GM12892 (cell line): Measurements from ENCODE around the gene OR1S1. TPM values are rescaled to one million over a fixed set of nuclear protein-coding genes. Genes with fewer than 3 reads are reported as not detected.
A peak's percentile ranks its signal among the peaks of the same experiment; 100 is the strongest.
"Not testable (repeated sequence)": the region's sequence is repeated elsewhere in the genome, so short reads cannot be mapped to it uniquely, and the experiment has no call there.

Experiments
- DNase-seq: peaks from one replicate; pipeline ENCODE4 v3.0.0; 2011; ENCODE audit not compliant: insufficient read length
- FAIRE-seq: peaks from 2 replicates; lab custom pipeline; 2011; peaks lifted over from hg19 to GRCh38; lab: Jason Lieb, UNC
- POLR2A ChIP-seq: IDR thresholded peaks from 2 replicates; pipeline ENCODE4 v1.6.1; 2011; ENCODE audit warnings: low read depth, low read length, control low read depth
- POLR2AphosphoS5 ChIP-seq: IDR thresholded peaks from 2 replicates; pipeline ENCODE4 v1.6.1; 2011; ENCODE audit warnings: low read depth, low read length, control low read depth
- TAF1 ChIP-seq: IDR thresholded peaks from 2 replicates; pipeline ENCODE4 v1.6.1; 2011; ENCODE audit warnings: low read depth, mild to moderate bottlenecking, control low read depth, low read length, borderline replicate concordance
- polyA plus RNA-seq: library from polyadenylated mRNA; unstranded; fragments of >200 nt; gene quantifications from one replicate; pipeline ENCODE4 v1.2.1, GENCODE V29; 2012; ENCODE audit warnings: missing spikeins, inconsistent platforms; ENCODE audit not compliant: missing spikeins

The OR1S1 gene
- not detected for polyA plus RNA-seq

DNA sequence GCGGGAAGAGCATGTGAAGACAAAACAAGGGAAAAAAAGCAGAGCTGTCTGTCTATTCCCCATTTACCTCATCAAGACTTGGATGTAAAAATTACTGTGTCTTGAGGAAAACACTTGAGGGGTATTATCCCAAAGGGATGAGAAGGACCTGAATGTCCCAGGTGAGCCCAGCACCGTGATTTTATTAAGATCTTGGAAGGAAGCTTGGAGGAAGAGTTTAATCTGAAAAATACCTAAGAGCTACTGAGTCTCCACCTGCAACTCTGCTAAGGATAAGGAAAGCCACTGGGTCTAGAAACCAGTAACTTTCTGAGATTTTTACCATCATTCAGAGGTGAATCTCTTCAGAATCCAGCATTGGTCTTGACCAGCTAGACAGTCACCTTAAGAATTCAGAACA, at the start of gene OR1S1:
Gene OR1S1 (plus strand): TSS at position 301 of the 400 bp plus-strand sequence.
- FAIRE-seq, DNase-seq: not testable (repeated sequence)

DNA sequence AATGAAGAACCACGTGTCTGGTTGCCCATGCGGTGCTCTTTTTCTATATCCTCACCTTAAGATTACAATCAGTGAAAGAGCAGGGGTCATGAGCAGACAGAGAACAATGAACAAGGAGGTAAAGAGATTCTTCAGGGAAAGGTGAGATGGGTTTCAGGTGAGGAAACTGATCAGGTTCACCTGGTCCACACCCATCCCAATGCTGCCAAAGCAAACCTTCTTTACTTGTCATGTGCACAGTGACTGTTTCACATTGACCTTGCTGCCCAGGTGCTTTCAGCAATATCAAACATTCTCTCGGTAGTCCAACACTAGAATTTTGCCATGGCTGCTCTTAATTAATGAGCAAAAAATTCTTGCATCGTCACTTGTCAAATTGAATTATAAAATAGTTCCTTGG, 48.1 kb upstream of the OR1S1 start:
- FAIRE-seq = no peak
- TF ChIP-seq POLR2A (no peak), TAF1 (no peak), POLR2AphosphoS5 (no peak)
- no peak for DNase-seq

DNA sequence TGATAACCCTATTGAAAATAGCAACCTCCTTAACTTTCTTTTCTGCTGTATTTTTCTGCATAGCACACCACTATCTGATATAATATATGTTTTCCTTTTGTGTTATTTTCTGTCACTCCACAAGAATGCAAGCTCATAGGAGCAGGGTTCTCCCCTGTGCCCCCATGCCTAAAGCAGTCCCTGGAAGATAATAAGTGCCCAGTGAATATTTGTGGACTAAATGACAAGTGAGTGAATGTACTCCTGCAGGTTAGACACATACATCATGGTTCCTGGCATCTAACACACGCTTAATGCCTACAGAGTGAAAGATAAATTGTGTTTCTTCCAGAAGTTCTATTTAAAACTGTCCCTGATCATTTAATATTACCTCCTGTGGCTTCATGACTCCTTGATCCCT, 47.5 kb upstream of the OR1S1 start:
- no peak for DNase-seq
- FAIRE-seq = no peak
- TF ChIP-seq POLR2AphosphoS5 (no peak), TAF1 (no peak), POLR2A (no peak)

DNA sequence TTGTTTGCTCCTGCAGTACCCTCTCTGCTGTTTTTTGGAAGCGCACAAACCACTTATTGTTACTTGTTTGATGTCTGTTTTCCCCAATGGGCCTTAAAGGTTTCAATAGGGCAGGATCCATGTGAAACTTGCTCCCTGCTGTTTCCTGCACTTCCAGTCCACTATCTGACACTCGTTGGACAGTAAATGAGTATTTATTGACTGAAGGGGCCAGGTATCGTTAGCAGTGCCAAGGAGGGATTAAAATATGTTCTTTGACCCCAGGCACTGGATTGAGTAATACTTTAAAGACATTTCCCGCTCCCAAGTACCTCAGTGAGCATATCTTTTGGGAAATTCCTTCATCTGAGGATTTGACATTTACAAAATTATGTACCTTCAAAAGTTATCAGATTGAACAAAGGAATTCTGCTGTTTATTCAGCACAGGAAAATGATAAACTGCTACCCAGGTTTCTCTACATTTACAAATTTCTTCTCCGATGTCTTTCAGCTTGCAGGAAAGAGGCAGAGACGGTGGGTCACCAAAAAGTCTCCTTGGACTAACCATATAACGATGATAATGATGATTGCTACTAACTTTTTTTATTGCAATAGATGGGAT, 46.9 kb upstream of the OR1S1 start:
- DNase-seq (no peak), FAIRE-seq (no peak)
- TF ChIP-seq TAF1 (no peak), POLR2A (no peak), POLR2AphosphoS5 (no peak)

DNA sequence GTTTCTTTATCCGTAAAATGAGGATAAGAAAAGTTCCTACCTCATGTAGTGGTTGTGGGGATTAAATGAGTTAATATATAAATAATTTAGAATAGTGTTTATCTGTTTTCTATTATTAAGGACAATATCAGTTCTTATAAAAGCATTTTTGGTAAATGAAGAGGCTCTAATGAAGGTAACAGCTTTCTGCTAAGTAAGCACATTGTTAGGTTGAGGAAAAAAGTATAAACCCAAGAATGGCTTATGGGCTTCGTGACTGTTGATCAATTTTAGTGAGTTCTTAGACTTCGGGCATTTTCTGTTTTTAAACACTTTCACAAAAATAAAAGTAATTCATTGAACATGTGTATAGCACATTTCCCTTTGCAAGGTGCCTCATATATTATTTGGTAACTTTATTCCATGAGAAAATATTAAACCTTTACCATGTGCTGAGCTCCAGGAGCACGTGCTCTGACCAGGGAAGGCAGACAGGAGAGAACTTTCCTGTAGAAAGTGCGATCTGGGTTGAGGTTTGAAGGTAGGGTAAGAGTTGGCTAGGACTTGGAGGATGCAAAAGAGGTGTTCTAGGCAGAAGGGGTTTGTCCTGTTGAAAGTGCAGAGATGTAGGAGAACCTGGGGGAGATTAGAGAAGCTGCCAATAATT, 35.0 kb upstream of the OR1S1 start:
- DNase-seq = no peak
- no peak for FAIRE-seq
- no peak for TF ChIP-seq TAF1
- TF ChIP-seq POLR2A = no peak
- TF ChIP-seq POLR2AphosphoS5 = no peak

DNA sequence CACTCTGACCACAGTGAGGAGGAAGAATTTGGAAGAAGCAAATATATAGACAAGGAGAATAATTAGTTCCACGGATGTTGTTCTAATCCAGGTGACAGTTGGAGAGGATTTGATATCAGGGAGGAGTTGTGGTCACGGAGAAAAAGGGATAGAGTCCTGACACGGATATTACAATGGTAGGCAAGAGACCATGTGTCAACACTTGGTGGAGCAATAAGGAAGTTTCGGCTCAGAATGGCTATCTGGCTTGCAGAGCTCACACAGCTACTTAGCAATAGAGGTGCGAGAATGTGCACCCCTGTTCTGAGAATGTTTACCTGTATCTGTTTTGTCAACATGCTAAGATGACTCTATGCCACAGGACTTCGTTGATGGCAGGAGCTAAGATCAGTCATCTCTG, 34.1 kb upstream of the OR1S1 start:
- no peak for FAIRE-seq

DNA sequence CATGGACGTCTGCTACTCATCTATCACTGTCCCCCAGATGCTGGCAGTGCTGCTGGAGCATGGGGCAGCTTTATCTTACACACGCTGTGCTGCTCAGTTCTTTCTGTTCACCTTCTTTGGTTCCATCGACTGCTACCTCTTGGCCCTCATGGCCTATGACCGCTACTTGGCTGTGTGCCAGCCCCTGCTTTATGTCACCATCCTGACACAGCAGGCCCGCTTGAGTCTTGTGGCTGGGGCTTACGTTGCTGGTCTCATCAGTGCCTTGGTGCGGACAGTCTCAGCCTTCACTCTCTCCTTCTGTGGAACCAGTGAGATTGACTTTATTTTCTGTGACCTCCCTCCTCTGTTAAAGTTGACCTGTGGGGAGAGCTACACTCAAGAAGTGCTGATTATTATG, 32.9 kb upstream of the OR1S1 start:
- TF ChIP-seq POLR2AphosphoS5 (no peak), POLR2A (no peak), TAF1 (no peak)
- FAIRE-seq (no peak), DNase-seq (no peak)

More for the DNA sequence above, 34.1 kb upstream of the OR1S1 start:
- TF ChIP-seq POLR2A (no peak), TAF1 (no peak), POLR2AphosphoS5 (no peak)
- no peak for DNase-seq

DNA sequence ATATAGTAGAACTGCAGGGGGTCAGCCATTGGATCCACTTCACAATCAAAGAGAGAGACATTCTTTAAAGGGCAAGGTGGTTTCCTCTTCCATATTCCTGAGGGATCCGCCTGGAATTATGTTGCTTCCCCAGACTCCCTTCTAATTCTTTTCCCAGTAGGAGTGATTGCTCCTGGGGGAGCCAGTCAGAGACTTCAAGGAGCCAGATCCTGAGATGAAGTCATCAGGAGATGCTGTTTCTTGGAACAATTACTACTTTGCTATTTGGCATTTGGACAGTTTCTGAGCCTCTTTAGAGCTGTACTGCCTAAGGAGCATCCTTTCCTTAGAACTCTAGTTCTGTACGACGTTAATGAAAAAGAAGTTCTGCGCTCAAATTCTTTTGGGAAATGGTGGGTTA, 25.6 kb upstream of the OR1S1 start:
- no peak for DNase-seq
- FAIRE-seq = no peak
- no peak for TF ChIP-seq TAF1
- TF ChIP-seq POLR2AphosphoS5 = no peak
- TF ChIP-seq POLR2A = no peak

DNA sequence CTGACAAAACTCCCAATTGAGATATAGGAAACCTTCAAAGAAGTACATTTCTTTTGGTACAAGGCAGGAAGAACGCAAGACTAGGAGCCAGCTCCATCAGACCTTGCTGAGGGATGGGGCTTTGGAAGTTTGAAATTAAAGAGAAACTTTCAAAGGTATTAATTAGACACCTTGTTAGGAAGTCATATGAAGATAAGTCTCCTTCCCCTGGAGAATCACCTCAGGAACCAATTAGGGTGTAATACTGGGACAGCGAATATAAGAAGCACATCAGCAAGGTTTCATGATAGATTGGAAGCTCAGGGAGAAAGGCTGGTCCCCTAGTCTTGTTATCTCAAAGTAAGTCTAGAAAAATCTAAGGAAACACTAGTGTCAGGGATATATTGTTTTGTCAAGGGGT, 23.8 kb upstream of the OR1S1 start, which contains the start of gene OR9Q2:
Gene OR9Q2 (plus strand): TSS at position 301 of the 400 bp plus-strand sequence. CDS start 1,421 bp downstream, outside the sequence.
- DNase-seq (no peak), FAIRE-seq (no peak)
- TF ChIP-seq POLR2AphosphoS5 (no peak), POLR2A (no peak), TAF1 (no peak)

DNA sequence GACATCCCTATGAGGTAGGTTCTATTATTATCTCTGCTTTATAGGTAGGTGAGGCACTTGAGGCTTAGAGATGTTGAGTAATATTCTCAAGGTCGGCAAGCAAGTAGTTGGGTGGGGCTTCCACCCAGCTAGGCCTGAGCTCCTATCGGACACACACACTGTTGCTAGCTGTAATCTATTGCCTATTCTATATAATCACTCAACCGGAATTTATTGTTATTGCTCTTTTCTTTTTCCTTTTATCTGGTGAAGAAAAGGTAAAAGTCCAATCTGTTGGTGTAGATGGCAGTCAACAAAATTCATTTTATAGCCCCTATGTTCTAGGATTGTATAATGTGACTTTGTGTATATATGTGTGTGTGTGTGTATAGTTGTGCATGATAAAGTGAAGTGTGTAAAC, 20.3 kb upstream of the OR1S1 start:
- TF ChIP-seq POLR2AphosphoS5 (no peak), TAF1 (no peak), POLR2A (no peak)
- DNase-seq = no peak
- no peak for FAIRE-seq

DNA sequence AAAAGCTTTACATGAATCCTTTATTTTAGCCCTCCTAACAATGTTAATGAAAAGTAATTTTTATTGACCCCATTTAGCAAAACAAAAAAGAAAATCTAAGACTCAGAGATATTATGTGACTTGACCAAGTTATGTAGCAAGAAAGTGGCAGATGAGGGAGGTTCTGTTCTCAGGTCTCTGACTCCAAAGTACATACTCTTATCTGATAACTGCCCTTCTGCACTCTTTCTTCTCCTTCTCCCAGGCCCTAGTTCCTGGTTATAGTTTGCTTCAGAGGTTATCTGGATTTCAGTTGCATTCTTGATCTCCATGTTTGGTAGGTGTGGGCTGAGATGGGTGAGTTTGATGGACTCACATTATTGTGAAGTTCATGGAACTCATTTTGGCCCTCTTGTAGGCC, 19.1 kb upstream of the OR1S1 start:
- FAIRE-seq = peak; percentile 46

DNA sequence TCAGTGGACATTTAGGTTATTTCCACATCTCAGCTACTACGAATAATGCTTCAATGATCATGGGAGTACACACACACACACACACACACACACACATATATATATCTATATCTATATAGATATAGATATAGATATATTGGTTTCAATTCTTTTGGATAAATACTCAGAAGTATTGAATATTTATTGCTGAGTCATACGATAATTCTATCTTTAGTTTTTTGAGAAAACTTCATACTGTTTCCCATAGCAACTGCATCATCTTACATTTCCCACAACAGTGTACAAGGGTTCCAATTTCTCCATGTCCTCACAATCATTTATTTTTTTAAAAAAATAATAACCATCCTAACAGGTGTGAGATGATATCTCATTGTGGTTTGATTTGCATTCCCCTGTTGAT, 16.6 kb upstream of the OR1S1 start:
- no peak for DNase-seq
- no peak for TF ChIP-seq POLR2A
- TF ChIP-seq TAF1 = no peak
- no peak for TF ChIP-seq POLR2AphosphoS5
- FAIRE-seq = no peak

More for the DNA sequence above, 19.1 kb upstream of the OR1S1 start:
- TF ChIP-seq TAF1 (no peak), POLR2AphosphoS5 (no peak), POLR2A (no peak)
- DNase-seq = no peak

DNA sequence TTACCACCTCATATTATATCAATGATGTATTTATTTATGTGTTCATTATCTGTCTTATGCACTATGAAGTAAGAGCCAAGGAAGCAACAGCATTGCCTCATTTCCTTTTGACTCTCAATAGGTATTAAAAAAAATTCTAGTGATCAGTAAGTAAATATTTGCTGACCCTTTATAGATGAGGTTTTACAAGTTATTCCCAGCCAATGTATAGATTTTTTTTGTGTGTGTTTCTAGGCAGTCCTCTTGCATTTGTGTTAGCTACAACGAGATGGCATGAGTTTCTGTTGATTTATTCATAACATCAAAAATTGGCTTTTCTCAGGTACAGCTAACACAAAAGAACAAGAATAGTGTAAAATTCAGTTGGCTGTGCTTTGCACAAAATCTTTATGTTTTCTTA, 13.2 kb upstream of the OR1S1 start:
- FAIRE-seq (no peak), DNase-seq (no peak)
- no peak for TF ChIP-seq POLR2A
- TF ChIP-seq TAF1 = no peak
- no peak for TF ChIP-seq POLR2AphosphoS5
